ENCODE results near the gene ANK3.

ANK3 gene

DNA sequence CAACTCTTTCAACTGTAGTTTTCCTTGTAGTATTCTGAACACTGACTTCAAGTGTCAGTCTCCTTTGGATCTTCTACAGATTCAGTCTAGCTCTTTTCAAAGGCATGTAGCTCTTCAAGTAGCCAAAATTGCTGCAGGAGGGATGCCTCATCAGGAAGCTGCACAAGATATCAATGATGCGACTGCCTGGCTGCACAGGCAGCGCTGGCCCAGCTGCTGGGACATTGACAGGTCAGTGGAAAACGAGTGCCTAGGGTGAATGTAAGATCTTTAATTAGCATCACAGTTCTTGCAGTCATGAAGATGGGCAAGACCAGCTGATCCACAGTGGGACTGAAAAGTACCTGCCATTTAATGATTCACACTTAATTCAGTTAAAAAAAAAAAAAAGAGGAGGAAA lies 167.6 kb downstream of the ANK3 start:
- no peak for DNase-seq (ENCODE audit: low read depth)

DNA sequence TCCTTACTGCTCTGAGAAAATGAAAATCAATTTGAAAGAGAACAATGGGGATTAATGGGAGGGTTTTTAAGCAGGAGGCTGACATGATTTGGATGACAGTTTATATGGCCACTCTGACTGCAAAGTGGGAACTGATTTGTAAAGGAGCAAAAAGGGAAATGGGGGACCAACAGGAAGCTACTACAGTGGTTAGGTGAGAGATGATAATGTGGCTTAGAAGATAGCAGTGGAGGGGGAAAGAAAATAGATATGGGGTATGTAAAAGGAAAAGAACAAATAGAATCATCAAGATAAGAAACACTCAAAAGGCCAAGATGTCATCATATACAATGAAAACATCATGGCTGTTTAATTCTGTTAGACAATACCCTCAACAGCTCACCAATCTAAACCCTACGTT lies 177.5 kb downstream of the ANK3 start:
- DNase-seq (ENCODE audit: low read depth), result no peak

DNA sequence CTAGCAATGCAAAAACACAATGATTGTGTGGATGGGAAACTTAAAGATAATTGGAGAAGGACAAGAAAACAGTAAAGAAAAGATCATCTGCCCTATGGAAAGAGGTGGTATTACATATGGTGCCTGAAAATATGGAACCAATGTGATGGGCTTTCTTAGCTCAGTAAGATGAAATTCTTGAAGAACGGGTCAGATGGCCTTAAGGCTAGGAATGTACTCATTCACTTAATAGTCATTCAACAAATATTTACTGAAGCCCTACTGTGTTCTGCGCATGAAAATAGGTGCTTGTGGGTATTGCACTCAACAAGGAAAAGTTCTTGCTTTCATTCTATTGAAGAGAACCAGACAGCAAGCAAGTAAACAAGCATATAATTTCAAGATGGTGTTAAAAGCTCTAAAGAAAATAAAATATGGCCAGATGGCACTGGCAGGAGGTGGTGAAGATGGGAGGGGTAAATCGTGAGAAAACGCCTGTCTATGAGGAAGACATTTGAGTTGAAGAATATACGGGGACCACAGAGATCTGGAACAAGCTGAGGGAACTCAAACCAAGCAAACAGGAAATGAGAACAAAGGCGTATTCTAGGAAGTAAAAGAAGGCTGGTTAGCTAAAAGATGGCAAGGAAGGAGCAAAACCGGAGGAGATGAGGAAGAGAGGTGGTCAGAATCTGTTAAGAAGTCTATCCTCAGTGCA lies 179.7 kb downstream of the ANK3 start:
- no peak for DNase-seq (ENCODE audit: low read depth)

DNA sequence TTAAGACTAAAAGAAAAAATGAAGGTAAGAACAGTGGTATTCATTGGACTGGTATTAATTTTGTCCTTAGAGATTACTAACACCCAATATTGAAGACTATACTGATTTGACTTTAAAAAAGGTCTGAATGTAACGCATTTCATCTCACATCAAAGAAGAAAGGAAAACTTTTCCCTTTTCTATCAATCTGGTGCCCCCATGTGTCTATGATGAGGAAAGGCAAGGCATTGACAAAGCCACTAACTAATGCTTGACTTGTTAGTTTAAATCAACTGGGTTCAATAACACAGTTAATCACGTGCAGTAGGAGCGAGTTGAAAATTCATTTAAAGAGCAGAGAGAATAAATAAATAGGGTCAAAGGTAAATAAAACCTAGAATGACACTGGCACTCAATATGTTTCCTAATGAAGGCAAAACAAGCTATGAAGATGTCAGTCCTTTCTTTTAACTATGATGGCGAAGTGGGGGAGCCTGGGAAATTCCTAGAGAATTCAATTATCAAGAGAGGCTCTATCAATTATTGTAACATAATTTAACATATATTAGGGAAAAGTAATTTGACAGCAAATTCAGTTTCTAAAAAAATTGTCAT lies 180.9 kb downstream of the ANK3 start:
- DNase-seq (ENCODE audit: low read depth), result no peak

DNA sequence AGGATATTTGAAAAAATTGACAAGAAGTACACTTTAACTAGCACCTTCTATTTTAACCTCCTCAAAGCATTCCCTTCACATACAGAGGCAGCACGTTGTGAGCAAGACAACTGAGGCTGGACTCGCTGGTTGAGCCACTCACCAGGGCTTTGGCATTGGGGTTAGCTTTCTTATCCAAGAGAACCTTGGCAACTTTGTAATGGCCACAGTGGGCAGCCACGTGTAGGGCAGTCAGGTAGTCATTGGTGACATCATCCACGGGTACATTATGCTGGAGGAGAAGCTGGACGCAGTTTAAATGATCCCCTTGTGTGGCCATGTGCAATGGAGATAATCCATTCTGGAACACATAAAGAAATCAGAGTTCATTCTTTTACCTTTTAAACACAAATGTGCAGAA lies 181.8 kb downstream of the ANK3 start:
- no peak for DNase-seq (ENCODE audit: low read depth)

DNA sequence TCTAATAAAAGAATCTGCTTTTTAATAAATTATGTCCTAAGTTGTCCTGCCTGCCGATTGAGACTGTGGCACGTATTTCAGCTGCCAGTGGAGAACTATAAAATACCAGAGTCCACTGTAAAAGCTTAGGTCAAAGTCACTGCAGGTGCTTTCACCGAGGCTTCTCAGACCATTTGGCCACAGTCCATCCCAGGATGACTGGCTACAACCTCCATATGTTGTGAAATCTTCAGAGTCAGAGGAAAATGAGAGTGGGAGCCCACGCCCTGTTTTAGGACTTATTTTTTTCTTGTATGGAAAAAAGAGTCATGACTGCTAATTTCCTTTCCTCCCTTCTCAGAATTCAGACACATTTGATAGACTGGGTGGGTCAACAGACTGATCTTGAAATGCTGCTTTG lies 182.9 kb downstream of the ANK3 start:
- DNase-seq (ENCODE audit: low read depth), result no peak

DNA sequence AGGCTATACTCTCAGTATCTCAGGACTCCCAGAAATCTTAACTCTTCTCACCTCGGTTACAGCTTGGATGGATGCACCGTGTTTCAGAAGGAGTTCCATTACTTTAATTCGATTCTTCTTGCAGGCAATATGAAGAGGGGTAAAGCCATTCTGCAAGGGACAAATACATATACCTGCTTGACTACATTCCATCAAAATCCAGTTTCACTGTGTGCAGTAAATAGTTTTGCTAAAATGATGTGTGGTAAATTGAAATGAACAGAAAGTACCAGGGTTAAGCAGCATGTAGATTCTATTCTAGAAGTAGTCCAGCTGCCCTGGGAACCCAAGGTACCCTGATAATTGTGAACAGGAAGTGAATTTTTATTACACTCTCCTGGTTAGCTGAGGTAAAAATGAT lies 183.9 kb downstream of the ANK3 start:
- no peak for DNase-seq (ENCODE audit: low read depth)

DNA sequence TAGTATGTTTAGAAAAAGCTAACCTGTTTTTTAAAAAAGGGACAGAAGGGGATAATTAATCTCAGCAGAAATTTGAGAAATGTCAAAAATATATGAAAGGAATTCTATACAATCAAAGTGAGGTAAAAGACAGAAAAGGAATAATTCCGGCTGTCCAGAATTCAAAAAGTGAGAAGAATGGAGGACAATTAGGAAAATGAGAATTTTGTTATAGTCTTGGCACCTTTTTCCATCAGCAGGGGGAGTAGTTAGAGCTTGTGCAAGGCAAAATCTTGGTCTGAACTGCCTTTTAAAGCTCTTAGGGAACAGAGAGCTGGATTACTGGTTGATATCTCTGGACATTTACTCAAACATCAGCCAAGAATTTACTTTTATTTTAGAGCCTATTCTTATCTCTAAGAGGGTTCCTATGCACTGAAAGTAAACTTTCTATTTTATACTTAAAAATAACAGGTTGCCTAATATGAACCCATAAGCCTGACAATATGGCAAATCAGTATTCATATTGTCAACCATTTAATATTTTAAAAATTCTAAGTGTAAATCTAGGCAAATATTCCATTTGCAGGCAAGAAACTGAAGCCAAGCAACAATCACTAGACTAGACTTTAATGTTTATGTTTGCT lies 185.6 kb downstream of the ANK3 start:
- DNase-seq (ENCODE audit: low read depth), result no peak

DNA sequence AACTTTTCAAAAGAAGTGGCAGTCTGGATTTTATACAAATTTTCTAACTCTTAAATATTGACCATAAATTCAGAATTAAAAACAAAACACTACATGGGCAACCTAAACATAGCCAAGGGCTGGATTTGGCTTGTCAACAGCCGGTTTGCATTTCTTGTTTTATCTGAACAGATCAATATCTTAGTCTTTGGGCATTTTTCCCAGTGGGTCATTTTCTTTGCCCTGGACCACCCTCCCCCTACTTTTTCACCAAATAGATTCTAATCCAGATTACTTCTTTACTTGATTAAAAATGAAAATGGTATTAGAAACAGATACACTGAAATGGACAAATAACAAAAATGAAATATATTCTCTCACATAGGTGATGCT lies 189.0 kb downstream of the ANK3 start:
- no peak for DNase-seq (ENCODE audit: low read depth)

DNA sequence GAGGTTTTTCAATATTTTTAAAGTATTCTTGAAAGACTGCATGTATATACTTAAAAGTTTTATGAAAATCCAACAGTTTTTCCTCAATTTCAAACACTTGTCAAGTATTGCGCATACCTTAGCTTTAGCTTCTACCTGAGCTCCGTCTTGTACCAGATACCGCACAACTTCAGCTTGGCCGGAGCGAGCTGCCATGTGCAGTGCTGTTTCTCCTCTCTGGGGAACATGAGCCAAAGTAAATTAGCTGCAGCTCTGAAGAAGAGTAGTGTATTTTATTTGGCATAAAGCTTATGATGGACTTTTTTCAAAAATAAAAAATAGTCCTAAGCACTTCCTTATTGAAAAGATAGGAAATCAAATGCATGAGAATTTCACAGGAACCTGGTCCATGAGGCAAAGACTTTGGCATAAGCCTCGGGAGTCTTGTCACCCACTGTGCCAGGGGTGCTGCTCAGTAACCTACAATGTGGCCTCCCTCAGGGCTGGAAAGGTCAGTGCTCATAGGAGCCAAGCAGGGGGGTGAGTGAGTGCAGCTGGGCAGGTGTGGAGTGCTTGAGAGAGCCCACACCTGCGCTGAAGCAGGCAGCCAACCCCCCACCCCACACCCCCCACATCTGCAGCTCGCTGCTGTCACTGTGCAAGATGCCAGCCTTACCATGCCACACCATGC lies 189.5 kb downstream of the ANK3 start:
- DNase-seq (ENCODE audit: low read depth), result no peak

DNA sequence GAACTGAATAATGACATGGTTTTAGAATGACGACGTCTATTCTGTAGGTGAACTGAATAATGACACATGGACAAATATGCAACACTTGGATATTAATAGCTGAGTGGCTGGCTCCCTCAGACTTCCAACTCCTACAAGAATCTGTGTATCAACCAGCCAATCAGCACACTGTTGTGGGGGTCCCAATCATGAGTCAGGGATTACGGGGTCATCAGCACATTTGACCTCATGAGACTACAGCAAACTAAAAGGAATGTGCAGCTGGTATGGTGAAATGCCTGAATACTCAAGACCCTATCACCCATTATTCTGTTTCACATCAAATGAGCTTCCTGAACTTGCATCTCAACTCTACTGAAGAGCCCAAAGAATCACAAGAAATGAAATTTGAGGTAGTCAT lies 192.5 kb downstream of the ANK3 start:
- DNase-seq (ENCODE audit: low read depth), result no peak

DNA sequence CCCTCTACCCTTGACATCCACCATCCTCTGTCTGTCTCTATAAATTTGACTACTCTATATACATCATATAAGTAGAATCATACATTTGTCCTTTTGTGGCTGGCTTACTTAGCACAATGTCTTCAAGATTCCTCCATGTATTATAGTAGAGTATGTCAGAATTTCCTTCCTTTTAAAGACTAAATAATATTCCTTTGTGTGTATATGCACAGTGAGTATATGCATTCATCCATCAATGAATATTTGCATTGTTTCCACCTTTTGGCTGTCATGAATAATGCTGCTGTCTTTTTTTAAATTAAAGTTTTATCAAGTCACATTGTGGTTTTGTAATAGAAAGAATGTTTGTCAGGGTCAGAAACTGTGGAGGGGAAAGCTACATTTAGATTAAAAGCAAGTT lies 195.3 kb downstream of the ANK3 start:
- no peak for DNase-seq (ENCODE audit: low read depth)

DNA sequence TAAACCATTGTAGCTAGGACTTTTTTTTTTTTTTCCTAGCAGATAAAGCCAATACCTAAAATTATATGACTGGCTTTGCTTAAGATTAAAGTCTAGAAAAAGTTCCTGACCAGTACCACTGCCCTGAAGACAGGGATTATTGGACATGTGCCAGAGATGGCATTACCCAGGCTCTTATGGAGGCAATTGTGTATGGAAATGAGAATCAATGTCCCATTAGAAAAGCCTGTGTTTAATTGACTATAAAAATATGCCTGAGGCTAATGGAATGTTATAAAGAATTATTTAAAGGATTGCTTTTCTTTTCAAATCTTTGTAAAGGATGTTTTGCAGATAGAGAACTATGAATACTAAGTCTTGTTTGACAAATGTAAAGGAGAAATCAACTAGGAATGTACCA lies 196.7 kb downstream of the ANK3 start:
- no peak for DNase-seq (ENCODE audit: low read depth)

DNA sequence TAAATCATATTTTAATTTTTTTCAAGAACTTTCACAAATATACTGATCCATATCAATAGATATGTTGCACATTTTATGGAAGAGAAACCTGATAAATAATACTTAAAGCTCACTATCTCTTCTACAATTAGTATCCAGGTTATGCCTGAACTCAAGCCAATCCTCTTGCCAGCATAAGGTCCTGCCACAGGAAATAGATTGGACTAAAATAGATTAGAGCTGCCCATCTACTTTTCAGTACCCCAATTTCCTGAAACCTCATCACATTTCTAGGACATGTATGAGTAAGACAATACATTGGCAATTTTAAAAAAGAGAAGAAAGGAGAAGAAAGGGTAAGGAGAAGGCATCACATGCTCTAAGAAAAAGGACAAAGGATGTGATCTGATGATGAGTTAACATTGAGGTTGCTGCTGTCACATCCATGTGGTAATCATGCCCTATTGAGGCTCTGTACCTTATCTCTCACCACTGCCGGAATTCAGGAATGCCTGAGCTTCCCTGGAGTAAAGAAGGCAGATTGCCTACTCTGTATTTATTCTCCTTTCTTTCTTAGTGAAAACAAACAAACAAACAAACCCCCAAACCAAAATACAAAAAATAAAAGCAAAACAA lies 199.7 kb downstream of the ANK3 start:
- no peak for DNase-seq (ENCODE audit: low read depth)

DNA sequence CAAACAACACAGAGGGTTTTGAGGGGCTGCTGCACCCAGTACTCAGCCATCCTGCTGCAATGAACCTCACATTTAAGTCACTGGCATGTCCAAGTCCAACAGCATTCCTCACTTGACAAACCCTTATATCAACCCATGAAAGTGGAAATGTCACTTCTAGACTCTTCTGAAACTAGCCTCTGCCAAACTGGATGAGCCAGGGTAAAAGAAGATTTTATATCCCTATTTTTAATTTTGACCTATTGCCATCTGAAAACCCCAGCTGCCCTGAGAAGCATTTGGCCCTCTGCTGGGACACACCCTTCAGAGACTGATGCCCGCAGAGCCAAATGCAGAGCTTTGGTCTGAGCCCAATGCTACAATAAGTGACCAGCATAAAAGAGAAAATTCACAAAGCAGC lies 201.1 kb downstream of the ANK3 start:
- no peak for DNase-seq (ENCODE audit: low read depth)

DNA sequence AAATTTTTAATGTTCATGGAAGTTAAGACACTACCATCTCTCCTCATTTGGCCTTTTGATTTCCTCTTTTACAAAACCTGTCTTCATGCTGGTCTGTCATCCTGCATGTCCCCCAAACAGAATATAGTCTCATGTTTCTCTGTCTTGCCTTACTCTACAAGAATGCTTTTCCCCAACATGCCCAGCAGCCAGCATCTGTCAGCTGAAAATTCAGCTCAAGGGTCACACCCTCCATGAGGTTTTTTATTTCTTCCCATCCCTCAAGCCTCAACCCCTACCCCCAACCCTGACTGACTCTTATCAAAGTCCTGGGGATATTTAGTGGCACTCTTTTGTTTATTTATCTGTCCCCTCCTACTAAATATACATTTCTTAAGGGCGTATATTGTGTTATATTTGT lies 202.0 kb downstream of the ANK3 start:
- DNase-seq (ENCODE audit: low read depth), result no peak

DNA sequence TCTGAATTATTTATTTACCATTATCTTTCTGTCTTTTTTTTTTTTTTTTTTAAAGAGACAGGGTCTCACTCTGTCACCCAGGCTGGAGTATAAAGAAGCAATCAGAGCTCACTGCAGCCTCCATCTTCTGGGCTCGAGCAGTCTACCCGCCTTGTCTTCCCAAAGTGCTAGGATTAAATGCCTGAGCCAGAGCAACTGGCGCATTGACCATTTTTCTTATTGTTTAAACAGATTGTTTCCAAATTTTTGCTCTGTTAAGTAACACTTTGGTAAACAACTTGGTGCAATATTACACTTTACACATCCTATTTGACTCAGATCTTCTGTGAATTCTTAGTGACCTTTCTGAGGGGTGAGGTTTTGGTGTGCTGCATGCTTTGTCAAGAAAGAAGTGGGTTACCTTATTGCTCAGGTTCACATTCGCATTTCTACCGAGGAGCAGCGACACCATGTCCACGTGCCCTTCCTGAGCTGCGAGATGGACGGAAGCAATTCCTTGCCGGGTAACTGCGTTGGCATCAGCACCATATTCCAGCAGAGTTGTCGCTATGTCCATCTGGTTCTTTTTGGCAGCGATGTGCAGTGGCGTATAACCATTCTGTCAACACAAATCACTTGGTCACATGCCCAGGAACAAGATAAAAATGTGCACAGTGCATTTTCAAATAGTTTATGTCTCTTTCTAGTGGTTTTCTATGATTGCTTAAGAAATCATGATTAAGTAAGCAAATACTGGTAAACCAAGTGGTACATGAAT lies 203.2 kb downstream of the ANK3 start:
- DNase-seq (ENCODE audit: low read depth), result no peak

DNA sequence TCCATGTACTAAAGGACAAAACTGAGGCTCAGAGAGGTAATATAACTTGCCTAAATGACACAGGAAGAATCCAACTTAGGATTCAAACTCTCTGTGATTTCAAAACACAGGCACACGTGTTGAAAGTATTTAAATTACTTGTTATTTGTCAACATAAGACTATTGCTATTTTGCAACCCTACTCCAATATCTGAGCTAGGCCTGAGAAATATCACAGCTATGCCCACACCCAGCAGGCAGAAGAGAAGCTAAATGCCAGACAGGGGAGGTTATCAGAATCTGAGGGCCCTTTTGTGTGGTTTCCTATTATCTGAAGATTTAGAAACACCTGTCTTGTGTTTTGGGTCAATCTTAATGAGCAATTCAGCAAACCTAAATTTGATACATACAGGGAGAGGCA lies 204.3 kb downstream of the ANK3 start:
- no peak for DNase-seq (ENCODE audit: low read depth)

DNA sequence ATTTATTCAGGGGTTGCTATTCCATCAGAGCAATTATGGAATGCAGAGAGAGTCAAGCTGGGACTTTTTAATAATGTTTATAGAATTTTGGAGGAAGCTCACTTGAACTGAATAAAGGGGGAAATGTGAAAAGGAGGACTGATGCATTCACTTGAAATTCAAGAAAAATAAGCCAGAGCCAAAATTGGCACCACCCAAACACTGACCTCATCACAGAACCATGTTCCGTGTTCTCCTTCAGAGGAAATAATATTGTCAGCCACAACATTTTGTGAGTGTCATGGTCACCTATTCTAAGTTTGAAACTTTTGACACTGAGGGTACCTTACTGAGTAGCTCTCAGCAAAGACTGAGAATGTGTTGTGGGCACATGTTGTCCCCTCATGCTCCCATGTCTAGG lies 207.0 kb downstream of the ANK3 start:
- no peak for DNase-seq (ENCODE audit: low read depth)

DNA sequence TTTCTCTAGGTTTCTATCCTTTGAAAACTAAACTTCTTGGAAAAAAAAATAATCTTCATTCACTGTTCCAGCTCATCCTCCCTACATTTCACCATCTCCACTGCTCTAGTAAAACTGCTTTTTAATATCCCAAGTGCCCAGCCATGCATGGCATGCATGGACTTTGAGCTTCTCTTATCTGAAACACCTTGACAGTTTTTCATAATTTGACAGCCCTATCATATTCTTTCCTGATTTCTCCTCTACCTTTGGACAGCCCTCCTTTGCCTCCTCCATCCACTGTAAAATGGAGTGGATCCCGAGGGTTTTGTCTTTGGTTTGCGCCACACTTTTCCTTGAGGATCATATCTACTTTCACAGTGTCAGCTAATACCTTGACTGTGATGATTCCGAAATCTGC lies 212.8 kb downstream of the ANK3 start:
- no peak for DNase-seq (ENCODE audit: low read depth)

DNA sequence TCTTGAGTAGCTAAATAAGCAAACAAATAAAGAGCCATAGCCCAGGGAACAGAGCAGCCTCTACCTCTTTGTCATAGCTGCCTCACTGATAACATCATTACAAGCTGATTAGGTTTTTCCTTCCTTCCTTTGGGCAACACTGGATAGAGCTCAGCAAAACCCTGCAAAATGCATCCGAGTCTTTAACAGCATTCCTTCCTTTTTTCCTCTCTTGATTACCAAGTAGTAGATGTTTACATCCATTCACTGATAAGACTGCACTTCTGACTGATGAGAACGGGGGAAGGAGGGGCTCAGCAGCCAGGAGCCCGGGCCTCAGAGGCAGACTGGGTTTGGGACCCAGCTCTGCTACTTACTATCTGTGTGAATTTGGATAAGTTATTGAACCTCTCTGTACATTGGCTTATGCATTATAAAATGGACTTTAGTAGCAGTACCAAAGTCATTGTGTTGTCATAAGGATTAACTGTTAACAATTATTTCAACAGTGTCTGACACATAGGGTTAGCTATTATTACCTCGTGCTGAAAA lies 214.2 kb downstream of the ANK3 start:
- DNase-seq (ENCODE audit: low read depth), result no peak

All from activated T-cell treated with anti-CD3 and anti-CD28 coated beads for 24 hours (primary cell).